Fibroblast of skin of back (primary cell): ENCODE data around the gene TNS3.

Experiments
- DNase-seq: peaks from one replicate; pipeline ENCODE4 v3.0.0-alpha.2; 2013

Gene TNS3

DNA sequence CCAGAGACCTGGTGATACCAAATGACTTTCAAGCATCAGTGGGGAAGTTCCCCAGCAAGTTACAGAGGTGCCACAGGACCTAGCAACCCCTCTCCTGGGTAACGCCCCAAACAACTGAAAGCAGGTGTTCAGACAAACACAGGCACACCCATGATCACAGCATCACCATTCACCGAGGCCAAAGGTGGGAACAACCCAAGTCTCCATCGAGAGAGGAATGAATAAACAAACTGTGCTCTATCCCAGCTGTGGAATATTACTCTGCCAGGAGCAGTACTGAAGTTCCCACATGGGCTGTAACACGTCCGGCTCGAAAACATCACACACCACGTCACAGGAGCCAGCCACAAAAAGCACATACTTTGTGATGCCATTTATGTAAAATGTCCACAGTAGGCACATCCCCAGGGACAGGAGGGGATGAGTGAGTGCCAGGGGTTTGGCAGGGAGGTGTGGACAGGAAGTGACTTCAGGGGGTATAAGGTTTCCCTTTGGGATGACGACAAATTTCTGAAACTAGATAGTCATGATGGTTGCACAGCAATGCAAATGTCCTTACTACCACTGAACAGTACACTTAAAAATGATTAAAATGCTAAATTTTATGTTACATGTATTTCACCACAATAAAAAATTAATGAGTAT is 222.8 kb downstream of the TNS3 start:
- DNase-seq, result peak; percentile 51

DNA sequence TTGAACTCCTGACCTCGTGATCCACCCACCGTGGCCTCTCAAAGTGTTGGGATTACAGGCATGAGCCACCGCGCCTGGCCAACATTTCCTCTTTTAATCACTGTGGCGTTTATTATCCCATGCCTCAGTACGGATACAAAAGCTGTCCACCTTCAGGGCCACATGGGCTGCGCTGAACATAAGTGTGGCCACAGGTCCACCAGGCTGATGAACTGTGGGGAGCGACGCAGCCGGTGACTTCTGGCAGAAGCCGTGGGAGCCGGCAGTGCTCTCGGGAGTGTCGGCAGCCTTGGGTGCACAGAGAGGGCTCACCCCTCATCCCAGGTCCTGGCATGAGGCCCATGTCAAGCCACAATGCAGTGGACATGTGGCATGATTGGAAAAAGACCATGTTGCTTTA is 223.6 kb downstream of the TNS3 start:
- no peak for DNase-seq

DNA sequence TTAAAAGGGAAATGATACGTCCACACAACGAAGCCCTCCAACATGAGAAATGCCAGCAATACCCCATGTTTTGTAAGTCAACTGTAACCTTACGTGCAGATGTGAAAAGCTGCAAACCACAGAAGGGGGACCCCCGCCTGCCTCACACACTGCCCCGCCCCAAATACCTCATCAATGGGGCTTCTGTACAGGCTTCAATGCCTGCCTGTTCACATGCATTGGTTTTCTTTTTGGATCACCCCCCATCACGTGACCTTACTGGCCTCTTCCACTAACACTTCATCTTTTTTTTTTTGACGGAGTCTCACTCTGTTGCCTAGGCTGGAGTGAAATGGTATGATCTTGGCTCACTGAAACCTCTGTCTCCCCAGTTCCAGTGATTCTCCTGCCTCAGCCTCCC is 224.0 kb downstream of the TNS3 start:
- no peak for DNase-seq

DNA sequence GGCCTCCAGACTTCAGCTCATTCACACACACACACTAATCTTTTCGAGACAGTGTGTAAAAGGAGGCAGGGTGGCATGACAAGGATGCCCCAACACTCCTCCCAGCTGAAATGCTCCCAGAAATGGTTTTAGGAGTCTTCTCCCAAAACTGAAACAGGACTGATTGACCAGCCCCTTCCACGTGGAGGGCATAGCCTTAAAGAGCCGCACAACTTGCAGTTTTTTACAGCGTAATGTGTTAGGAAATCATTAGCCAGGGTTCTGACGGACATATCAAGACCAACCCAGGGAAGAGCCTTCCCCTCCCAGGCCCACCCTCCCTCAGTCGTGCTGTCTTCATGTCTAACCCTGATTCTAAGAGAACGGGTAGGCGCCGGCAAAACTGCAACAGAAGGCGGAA is 224.6 kb downstream of the TNS3 start:
- no peak for DNase-seq

DNA sequence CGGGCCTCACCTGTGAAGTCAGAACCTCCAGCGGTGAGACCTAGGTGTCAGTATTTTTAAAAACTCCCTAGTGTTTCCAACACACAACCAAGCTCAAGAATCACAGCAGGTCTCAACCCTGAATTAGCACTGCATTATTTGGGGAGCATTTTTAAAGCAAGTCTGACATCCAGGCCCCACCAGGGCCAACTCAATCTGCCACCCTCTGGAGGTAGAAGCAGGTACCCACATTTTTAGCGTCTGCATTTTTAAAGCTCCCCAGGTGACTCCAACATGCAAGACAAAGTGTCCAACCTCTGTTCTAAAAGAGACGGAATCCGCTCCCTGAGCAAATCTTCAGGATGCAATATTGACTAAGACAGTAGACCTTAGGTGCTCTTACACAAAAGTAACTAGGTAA is 225.7 kb downstream of the TNS3 start:
- DNase-seq, result no peak

DNA sequence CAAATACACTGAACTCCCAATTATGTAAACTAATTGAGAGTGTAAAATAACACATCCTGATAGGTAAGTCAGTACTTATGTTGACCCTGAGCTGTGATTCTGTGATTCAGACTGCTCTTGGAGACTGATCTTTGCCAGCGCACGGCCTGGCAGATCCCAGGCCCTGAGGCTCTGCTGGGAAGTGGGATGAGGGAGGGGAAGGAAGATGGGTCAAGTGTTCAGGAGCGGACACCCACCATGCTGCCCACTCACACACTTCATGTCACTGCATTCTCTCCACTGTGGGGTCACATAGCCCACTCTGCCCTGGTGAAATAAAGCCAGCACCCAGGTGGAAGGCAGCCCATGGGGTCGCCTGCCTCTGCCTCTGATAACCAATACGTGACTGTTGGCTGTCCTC is 226.2 kb downstream of the TNS3 start:
- no peak for DNase-seq

DNA sequence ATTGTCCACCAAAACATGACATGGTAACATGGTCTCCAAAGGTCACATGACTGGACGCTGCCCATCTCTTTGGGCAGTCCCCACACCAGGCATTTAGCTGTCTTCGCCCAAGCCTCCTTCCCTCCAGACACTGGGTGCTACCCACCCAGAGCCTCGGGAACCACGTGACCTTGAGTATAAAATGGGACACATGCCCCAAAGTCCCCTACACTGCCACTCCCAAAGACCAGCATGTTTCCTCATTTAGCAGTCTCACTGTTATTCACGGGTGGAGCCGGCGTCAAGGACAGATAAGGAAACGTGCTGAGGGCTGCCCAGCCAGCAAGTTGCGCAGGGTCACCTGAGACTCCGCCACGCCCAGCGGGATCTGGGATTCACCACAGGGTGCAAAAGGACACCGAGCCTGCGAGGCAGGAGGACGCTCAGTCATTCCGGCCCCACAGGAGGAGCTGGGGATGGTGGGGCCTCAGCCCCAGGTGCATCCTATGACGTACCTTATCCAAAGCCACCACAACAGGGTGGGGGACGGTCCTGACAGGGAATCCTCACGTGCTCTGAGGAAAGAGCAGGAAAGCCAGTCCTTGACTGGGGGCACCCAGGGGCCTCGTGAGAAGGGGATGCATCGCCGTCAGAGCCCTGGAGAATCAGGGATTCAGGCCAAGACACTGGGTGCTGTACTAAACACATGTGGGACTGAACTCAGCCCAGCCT is 226.9 kb downstream of the TNS3 start:
- no peak for DNase-seq

DNA sequence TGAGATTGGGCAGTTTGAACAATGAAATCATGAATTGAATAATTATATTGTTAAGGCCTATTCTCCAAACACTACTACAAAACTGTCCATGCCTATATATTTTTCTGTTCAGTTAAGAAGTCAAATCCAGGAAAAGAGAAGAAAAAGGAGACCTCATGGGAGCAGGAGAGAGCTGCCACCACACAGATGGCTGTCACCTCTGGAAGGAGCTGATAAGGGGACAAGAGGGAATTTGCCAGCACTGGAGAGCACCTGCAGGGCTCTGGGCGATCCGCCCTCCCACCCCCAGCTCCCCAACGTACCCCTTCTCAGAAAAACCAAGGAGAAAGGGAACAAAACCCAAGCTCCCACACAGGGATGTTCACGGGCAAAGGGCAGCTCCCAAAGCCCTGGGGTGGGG is 227.8 kb downstream of the TNS3 start:
- no peak for DNase-seq

DNA sequence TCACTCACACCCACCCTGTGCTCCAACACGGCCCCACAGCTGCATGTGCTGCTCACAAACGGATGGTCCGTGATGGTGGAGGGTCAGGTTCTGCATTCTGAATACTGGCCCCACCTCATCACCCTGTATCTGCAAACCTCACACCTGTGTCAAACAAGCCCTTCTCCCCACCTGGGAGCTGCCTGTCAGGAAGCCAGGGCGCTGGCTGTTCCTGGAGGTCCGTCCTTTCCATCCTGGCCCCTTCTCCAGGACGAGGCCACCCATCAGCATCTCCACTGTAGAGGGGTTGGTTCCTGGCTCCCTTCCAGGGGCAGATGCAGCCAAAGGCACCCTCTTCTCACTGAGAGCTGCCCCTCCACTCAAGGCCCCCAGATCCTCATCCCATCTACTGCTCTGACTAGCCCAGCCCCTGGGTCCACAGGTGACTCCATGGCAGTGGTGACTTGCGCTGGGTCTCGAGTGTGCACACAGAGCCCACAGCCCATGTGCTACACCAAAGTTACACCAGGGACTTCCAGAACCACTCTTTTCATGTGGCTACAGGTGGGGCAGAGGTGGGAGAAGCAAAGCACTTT is 229.4 kb downstream of the TNS3 start:
- no peak for DNase-seq

DNA sequence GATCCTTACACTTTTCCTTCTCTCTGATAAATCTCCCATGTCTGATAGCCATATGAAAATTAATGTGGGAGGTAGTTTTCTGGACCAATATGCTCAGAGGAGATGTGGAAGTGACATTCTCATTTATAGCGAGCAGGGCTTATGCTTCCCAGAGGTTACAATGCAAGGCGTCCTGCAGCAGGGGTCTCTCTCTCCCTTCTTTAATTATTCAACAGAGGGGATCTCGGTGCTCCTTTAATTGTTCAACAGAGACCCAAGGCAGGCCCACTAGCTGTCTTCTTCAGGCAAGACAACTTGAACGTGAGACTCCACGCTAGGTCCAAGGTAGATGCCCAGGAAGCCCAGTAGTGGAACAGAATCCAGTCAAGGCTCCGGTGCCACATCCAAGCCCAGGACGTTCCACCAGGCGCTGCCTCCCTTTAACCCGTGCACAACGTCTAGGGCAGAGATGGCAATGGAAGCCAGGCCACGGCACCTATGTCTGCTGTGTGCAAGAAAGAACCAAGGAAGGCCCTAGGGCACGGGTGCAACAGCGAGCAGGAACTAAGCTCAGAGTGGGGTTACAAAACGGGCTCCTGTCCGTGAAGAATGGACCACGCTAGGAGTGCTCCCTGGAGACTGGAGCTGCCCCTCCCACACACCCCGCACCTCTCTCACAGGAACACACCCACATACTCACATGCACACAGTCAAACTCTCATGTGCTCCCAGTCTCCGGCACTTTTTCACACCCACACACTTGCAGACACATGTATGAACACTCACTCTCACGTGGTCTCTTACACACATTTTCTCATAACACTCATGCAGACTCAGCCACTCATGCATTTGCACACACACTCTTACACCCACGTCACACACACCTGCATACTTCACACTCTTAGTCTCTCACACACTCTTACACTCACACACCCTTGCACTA is 230.4 kb downstream of the TNS3 start:
- DNase-seq, result no peak

DNA sequence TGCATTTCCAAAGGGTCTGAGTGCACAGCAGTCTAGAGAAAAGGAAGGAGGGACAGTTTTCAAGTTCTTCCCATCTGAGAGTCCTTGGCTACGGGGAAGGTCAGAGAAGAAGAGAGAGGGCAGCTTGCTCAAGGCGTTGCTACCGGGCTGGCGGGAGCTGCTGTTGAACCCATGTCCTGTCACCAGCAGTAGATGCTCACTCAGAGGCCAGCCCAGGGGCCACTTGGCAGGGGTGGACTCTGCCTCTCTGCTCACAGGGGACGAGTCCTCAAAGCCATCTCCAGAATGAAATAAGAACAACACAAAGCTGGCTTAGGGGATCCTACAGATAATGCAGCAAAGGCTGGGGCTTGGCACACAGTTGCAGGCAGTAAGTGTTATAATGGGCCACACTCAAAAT is 231.5 kb downstream of the TNS3 start:
- DNase-seq, result no peak

DNA sequence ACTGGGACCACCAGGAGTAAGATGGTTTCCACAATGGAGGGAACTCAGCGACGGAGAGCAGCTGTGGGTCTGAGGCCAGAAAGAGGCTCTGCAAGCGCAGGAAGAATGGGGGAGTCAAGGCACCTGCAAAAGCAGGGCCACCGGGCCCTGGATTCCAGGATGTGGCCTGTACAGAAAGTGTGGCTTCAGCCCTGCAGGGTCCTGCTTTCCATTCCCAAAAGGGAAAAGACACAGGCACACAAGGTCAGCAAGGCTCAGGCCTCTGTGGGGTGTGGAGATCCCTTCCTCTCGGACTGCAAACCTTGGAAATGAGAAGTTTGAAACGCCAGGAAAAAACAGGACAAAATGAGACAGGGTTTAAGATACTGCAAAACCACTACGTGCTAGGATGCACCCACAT is 232.5 kb downstream of the TNS3 start:
- no peak for DNase-seq

DNA sequence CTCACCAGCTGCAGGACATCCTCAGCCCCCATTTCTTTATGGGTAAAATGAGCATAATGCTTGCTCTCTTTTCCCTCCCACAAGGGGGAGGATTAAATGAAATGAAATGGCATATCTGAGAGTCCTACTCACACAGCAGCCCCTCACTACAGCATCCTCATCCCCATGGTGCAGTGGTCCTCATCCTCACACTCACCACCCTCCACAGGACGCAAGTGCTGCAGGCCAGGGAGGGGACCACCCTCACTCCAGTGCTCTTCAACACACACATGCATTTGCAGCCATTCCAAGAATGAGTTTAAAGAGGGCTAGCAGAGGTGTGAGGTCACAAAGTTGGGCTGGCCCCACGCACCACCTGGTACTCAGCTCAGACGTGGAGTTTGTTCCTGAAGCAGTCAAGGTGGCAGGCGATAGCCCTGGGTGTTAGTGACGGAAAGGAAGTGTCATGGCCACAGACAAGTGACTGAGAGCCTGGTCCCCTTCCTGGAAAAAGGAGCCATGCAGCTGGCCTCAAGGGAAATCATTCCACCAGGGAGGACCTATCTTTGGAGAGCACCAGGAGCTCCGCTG is 234.0 kb downstream of the TNS3 start:
- DNase-seq, result no peak

DNA sequence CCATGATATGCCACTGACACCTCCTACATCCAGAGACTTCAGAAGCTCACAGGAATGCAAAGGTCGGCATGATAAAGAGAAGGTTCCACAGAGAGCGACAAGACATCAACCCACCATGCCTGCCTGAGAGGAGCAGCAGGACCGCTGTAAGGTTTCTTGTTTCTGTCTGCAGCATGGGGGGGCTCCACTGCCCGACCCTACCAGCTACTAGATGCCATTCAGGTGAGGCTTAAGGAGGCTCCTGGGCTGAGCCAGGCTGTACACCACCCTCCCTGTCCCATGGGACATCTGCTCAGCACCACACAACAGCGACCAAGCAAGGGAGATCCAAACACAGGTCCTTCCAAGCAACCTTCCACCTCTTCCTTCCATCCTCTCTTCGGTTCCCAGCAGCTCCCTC is 234.6 kb downstream of the TNS3 start:
- no peak for DNase-seq

DNA sequence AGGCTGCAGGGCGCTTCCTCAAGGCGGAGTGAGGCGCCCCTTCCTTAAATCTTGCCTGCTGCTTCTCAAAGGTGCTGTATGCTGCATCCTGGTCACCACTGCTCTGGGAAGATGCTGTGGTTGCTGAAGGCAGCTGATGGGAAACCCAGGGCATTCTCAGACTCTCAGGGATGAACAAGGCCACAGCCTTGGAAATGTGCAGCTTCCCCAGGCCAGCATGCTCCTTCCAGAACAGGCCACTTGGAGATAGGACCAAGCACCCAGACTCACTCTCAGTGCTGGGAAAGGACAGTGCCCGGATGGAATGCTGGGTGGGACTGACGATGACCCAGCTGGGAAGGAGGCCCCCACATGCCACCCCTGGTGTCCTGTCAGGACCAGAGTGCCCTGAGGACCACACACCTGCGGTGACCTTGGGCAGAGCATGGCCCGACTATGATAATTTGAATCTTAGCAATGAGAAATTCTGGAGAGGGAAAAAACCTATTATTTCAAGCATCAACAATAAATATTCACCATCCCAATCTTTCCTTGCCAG is 235.5 kb downstream of the TNS3 start:
- DNase-seq, result no peak

DNA sequence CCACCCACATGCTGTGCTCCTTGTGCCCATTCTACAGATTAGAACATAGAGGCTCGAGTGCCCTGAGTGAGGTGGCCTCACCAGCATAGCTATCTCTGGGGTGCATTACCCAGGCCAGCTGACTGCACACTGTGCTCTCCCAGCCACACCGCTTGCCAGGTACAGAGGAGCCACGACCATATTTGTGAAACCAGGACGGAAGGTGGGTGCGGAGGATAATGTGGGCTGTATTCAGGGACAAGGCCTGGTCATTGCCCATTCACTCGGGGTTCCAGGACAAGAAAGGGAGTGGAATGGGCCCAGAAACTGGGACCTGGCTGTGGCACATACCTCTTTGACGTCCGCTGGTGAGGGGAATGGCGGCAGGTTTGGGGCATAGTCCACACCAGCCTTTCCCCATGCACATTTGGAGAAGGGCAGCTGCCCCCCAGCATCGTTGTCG is 236.0 kb downstream of the TNS3 start:
- no peak for DNase-seq

DNA sequence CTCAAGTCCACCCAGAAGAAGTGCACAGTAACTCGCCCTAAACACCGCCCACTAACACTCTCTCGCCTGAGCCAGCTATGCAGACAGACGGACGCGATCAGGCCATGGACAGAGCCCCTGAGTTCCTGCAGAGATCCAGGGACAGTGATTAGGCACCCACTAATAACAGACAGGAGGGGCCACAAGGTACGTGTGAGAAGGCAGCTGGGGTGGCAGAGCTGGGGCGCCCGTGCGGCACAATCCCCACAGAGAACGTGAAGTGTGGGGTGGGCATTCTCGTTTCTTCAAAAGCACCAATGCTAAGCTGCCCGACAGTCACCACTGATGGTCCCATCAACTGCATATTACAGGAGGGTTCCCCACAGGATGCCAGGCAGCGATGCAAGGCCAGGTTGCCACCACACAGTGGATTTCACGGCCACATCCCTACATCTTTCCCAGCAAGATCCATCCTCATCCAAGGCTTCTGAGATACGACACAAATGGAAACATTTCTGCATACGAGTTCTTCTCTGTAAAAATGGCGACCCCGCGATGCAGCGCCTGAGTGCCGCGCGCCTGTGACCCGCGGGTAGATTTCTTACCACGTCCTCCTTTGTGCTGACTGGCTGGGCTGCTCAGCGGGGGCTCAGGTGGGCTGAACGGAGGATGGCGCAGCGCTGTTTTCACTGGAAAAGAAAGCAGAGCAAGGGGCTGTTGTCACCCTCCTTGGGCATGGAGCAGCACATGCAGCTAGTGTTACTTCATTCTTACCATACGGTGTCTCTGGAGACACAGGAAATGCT is 237.5 kb downstream of the TNS3 start:
- no peak for DNase-seq

DNA sequence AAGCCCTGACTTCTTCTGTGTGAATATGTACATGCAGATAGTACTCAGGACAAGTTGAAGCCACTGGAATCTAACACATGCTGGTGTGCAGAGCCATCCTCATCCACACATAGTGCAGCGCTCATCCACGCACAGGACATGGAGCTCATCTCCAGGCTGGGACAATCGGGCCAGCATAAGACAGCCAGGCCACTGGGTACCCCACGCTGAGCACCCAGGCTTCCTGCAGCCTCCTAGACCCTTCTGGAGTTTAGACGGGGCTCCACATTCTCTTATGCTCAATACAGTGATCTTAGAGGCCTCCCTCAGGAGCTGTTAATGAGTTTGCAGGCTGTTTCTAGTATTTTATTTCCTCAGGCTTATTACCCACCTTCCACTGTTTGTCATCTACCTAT is 238.9 kb downstream of the TNS3 start:
- DNase-seq, result no peak

DNA sequence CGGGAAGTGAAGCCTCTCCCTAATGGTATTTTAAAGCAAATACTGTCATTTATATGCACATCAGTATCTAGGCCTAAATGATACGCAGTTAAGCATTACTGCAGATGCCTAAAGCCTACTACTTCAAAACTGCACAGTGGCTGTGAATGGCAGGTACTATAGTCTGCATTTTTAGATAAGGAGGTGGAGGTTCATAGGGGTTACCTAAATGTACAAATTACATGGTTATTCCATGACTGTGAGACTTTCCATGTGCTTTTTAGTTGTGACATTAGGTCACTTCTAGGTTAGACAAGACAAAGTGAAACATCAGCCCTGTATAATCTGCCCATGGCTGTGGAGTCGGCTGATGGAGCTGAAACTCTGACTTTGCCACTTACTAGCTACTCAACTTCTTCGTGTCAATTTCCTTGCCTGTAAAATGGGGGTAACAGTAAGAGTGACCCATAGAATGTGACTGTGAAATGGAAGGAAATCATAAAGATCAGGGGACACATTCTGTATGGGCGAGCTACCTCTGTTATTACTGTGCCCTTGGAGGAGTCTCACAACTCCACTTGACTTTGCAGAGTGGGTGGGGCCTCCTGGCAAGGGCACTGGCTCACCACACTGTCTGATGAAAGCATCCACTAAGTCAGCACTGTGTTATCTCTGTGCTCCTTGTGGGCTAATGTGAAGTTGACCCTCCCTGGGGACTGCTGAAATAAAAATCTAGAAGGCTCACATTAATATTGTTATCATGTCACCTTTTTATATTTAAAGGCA is 239.4 kb downstream of the TNS3 start:
- DNase-seq, result no peak

DNA sequence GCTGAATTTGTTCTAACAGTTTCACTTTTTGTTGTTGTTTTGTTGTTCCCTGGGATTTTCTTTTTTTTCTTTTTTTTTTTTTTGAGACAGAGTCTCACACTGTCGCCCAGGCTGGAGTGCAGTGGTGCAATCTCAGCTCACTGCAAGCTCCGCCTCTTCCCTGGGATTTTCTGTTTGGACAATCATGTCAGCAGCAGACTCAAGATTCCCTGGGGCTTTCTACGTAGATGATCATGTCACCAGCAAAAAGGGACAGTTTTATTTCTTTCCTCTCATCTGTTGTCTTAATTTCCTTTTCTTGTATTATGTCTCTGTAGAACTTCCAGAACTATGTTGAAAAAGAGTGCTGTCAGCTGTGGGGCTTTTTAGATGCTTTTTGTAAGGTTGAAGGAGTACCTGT is 241.4 kb downstream of the TNS3 start:
- DNase-seq, result no peak

DNA sequence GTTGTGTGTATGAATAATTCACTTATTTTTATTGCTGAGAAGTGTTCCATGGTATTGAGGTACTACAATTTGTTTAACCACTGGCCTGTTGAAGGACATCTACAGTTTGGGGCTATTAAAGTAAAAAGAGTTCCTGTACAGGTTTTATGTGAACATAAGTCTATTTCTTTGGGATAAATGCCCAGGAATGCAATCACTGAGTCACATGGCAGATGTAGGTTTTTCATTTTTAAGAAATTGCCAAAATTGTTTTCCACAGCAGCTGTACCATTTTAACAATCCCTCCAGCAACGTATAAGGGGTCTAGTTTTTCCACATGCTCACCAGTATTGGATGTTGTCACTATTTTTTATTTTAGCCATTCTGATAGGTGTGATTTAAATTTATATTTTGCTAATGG is 243.9 kb downstream of the TNS3 start:
- DNase-seq, result no peak
